Omental fat pad (tissue), 4 donors: Measurements from ENCODE around the gene GFOD2. TPM values are rescaled to one million over a fixed set of nuclear protein-coding genes. Genes with fewer than 3 reads are reported as not detected.
A peak's percentile ranks its signal among the peaks of the same experiment; 100 is the strongest.

Experiments used
- ATAC-seq: fragments of 150-250 bp; one replicate; pipeline ENCODE4 v1.9.1; 2016; ENCODE audit warnings: mild to moderate bottlenecking, moderate library complexity; ENCODE audit not compliant: low FRiP score
- DNase-seq: peaks from one replicate; pipeline ENCODE4 v3.0.0-alpha.2; 2019; ENCODE audit warnings: low spot score
- CTCF ChIP-seq, 3 donors: fragments of 450-650 bp; IDR thresholded peaks; one replicate each; pipeline ENCODE4 v1.5.1; 2016 to 2017; ENCODE audit warnings: antibody characterized with exemption in 3 of 3, mild to moderate bottlenecking in 3 of 3, moderate library complexity in 2 of 3
- total RNA-seq, 4 donors: library from RNA; depleted of rRNA; stranded (reverse); fragments of >200 nt; gene quantifications; one replicate each; pipeline ENCODE4 v1.1.0, GENCODE V29; 2016

The GFOD2 gene
- total RNA-seq, 4 donors from 2014 or later, result 10.9 to 25.2 (median 20.1) TPM

- DNase-seq (no peak), ATAC-seq (no peak)
- TF ChIP-seq CTCF (IDR thresholded peaks at IDR 0.05), result no peak
Observed at GRCh38 chr16:67650023-67650422, 69.1 kb downstream of the GFOD2 start.

GRCh38 chr16:67649494-67649931 is 69.6 kb downstream of the GFOD2 start:
- DNase-seq, result no peak
- no peak for TF ChIP-seq CTCF (IDR thresholded peaks at IDR 0.05)
- ATAC-seq, result peak; percentile 24

- DNase-seq, result no peak
- no peak for TF ChIP-seq CTCF (IDR thresholded peaks at IDR 0.05)
- no peak for ATAC-seq
Observed at GRCh38 chr16:67648764-67649407, 70.2 kb downstream of the GFOD2 start.

- ATAC-seq, result no peak
Observed at GRCh38 chr16:67648088-67648763, 70.9 kb downstream of the GFOD2 start.

GRCh38 chr16:67647681-67648080 is 71.4 kb downstream of the GFOD2 start:
- no peak for DNase-seq
- TF ChIP-seq CTCF (IDR thresholded peaks at IDR 0.05), result no peak
- no peak for ATAC-seq

More at GRCh38 chr16:67648088-67648763, 70.9 kb downstream of the GFOD2 start:
- DNase-seq, result no peak
- no peak for TF ChIP-seq CTCF (IDR thresholded peaks at IDR 0.05)

- no peak for DNase-seq
- TF ChIP-seq CTCF (IDR thresholded peaks at IDR 0.05), result no peak
Observed at GRCh38 chr16:67647111-67647651, 71.9 kb downstream of the GFOD2 start.

More at GRCh38 chr16:67647111-67647651, 71.9 kb downstream of the GFOD2 start:
- ATAC-seq, result no peak
